ENCODE measurements around the gene COMMD1.

GRCh38 chr2:62176801-62177200 lies 271.3 kb downstream of the COMMD1 start:
- TF ChIP-seq CTCF (IDR thresholded peaks at IDR 0.05; ENCODE audit: borderline replicate concordance, extremely low read depth, low read length, poor library complexity, severe bottlenecking) (no peak), EZH2 (IDR thresholded peaks at IDR 0.05; ENCODE audit: borderline replicate concordance, low read depth, low read length, severe bottlenecking) (no peak)
